Adrenal gland (tissue), 12 donors: Measurements from ENCODE around the gene SKOR1. TPM values are rescaled to one million over a fixed set of nuclear protein-coding genes. Genes with fewer than 3 reads are reported as not detected.

Experiments used
- DNase-seq, 7 donors: peaks; one replicate each; pipeline ENCODE4 v3.0.0-alpha.2; 2019 to 2020
- H3K27ac ChIP-seq, 5 donors: fragments of 200-600 bp; sonication (generic) in 4 of 5; 1 replicate in 3 of 5; 2 replicates in 2 of 5; pipeline versions ENCODE4 v1.5.1 to v1.8.0; 2016 to 2020; ENCODE audit warnings: mild to moderate bottlenecking in 1 of 5
- H3K27me3 ChIP-seq: fragments of 200-600 bp; 2 replicates; pipeline ENCODE4 v1.8.0; 2021
- H3K36me3 ChIP-seq, 2 donors: fragments of 200-600 bp; replicated peaks in 1 of 2; 1 replicate in 1 of 2; 2 replicates in 1 of 2; pipeline versions ENCODE4 v1.5.1 to v1.8.0; 2018 to 2022
- H3K4me1 ChIP-seq, 2 donors: fragments of 200-600 bp; replicated peaks in 1 of 2; 1 replicate in 1 of 2; 2 replicates in 1 of 2; pipeline versions ENCODE4 v1.5.1 to v1.8.0; 2018 to 2021
- H3K4me3 ChIP-seq, 4 donors: fragments of 200-600 bp; sonication (generic) in 3 of 4; one replicate each; pipeline ENCODE4 v1.5.1; 2016 to 2018
- H3K9me3 ChIP-seq, 3 donors: fragments of 200-600 bp; sonication (generic) in 1 of 3; replicated peaks in 1 of 3; 1 replicate in 2 of 3; 2 replicates in 1 of 3; pipeline versions ENCODE4 v1.5.1 to v1.8.0; 2016 to 2021
- POLR2A ChIP-seq, 2 donors: fragments of 450-650 bp; IDR thresholded peaks; one replicate each; pipeline ENCODE4 v1.6.1; 2017; ENCODE audit warnings: antibody characterized with exemption in 2 of 2, mild to moderate bottlenecking in 2 of 2, moderate library complexity in 1 of 2
- WGBS, 4 donors: extraction: QIAGEN DNeasy Blood & Tissue Kit in 2 of 4; methylation state at CpG; one replicate each; pipeline versions ENCODE4 v1.1.5 to v1.1.7; 2013 to 2017; 5-methylcytosine and 5-hydroxymethylcytosine counted together
- intact Hi-C, 2 donors: fragments of 100-400 bp; cut with DNase I; formaldehyde crosslinking; loops; one replicate each; pipeline versions ENCODE4 v1.14.1 to v1.15.0; 2022 to 2023
- polyA plus RNA-seq, 3 donors: library from polyadenylated mRNA; stranded (reverse); fragments of 200-250 nt in 2 of 3; fragments of 350-450 nt in 1 of 3; fragmentation: Illumina TruSeq in 1 of 3; extraction: RNeasy Lipid Tissue Mini Kit (QIAGEN cat#74804) in 1 of 3; gene quantifications; one replicate each; pipeline ENCODE4 v1.2.3, GENCODE V29; 2013 to 2014
- small RNA-seq, 2 donors: library from RNA; depleted of rRNA; stranded (forward); fragments of <200 nt; gene quantifications; one replicate each; pipeline ENCODE3, GENCODE V24; 2016
- total RNA-seq, 9 donors: library from RNA; depleted of rRNA in 4 of 9; stranded (reverse); fragments of >200 nt in 4 of 9; fragments of 120-200 nt in 1 of 9; fragmentation: NEBNext Ultra II Directional in 1 of 9; extraction: Animal tissue kit (Norgen Biotek cat#: 25700) in 1 of 9; gene quantifications; one replicate each; pipeline versions ENCODE4 v1.1.0 to v1.2.4, GENCODE V29; 2013 to 2023
- TF ChIP-seq, protein P1 (sequence below), 6 experiments: fragments of 450-650 bp in 4 of 6; fragments of 200-600 bp in 2 of 6; sonication (generic) in 1 of 6; IDR thresholded peaks; 1 replicate in 5 of 6; 2 replicates in 1 of 6; pipeline versions ENCODE4 v1.5.1 to v1.8.0; 2016 to 2021; ENCODE audit warnings: antibody characterized with exemption in 6 of 6, mild to moderate bottlenecking in 2 of 6, moderate library complexity in 1 of 6
- donor health status: healthy with polysubstance abuse.
- donor health status: Bipolar disorder and iron deficiency.
- donor health status: DM: yes; HTN: yes; CAD: no.
- donor health status: DM: no; HTN: no; CAD: no.
- donor health status: DM: no; HTN: no; CAD: no.
- donor health status: DM: yes; HTN: yes; CAD: no.

SKOR1 gene
- total and polyA plus RNA-seq, 12 donors = 0.17 to 1.3 (median 0.53) TPM; not detected in 1

DNA sequence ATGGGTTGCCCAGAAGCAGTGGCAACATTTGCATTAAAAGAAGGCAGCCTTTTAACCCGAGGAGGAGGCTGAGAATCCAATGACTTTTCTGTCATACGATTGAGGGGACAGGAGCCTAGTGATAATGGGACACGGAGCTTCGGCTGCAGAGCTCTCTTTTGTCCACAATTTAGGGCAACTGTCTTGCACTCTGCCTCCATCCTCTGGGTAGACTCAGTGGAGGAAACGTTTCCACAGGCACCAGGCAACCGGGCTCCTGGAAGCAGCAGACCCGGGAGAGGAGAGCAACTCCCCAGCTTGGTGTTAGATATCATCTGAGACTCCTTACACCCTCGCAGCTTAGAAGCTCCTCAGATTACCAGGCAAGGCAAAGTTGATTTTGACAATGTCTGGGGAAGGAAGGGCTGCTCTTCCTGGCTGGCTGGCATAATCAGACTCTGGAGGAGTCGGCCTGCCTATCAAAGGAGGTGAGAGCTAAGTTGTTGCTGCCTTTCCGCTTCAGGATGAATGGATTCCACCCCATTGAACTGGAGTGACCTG lies 58.0 kb downstream of the SKOR1 start:
- DNase-seq = no peak
- Histone ChIP-seq H3K27ac (peak overlapping the region in 1 of 5 donors; percentile 82), H3K4me3 (no peak overlapping the region), H3K9me3 (no peaks in the 10 kb centered on the region), H3K4me1 (peaks cover 9 to 20% of the 10 kb centered on the region in 2 donors), H3K36me3 (no peaks in the 10 kb centered on the region), H3K27me3 (no peaks in the 10 kb centered on the region)
- intact Hi-C loops = no loop called here
- no peak for TF ChIP-seq POLR2A (IDR thresholded peaks at IDR 0.05)
- TF ChIP-seq, protein P1, sequence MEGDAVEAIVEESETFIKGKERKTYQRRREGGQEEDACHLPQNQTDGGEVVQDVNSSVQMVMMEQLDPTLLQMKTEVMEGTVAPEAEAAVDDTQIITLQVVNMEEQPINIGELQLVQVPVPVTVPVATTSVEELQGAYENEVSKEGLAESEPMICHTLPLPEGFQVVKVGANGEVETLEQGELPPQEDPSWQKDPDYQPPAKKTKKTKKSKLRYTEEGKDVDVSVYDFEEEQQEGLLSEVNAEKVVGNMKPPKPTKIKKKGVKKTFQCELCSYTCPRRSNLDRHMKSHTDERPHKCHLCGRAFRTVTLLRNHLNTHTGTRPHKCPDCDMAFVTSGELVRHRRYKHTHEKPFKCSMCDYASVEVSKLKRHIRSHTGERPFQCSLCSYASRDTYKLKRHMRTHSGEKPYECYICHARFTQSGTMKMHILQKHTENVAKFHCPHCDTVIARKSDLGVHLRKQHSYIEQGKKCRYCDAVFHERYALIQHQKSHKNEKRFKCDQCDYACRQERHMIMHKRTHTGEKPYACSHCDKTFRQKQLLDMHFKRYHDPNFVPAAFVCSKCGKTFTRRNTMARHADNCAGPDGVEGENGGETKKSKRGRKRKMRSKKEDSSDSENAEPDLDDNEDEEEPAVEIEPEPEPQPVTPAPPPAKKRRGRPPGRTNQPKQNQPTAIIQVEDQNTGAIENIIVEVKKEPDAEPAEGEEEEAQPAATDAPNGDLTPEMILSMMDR (IDR thresholded peaks at IDR 0.05) = no peak
- WGBS, 4 donors = 64 to 82% (median 78%) methylated on average over 10 of the region's 10 CpGs

DNA sequence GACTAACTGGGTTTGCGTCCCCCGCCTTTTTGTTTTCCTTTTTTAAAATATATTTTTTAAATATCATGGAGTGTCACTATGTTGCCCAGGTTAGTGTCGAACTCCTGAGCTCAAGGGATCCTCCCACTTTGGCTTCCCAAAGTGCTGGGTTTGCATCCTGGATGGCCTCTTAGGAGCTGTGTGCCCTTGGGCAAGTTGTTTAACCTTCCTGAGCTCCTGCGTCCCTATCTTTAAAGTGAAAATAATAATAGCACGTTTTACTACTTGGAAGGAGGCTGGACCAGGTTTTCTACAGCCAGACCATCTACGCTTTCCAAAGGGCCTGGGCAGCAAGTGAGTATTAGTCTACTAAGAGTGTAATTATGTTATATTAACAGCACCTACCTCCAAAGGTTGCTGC lies 58.7 kb downstream of the SKOR1 start:
- TF ChIP-seq POLR2A (IDR thresholded peaks at IDR 0.05) = no peak
- TF ChIP-seq, protein P1 (IDR thresholded peaks at IDR 0.05) = no peak
- H3K4me3 ChIP-seq = peak overlapping the region in 1 of 4 donors; percentile 60
- H3K36me3 ChIP-seq = no peaks in the 10 kb centered on the region
- H3K4me1 ChIP-seq = peaks cover 9 to 20% of the 10 kb centered on the region in 2 donors
- no peaks in the 10 kb centered on the region for H3K9me3 ChIP-seq
- no peaks in the 10 kb centered on the region for H3K27me3 ChIP-seq
- 66 to 71% (median 70%) methylated on average over 6 of the region's 6 CpGs for WGBS, 4 donors
- H3K27ac ChIP-seq = peak overlapping the region in 4 of 5 donors; percentile 56 to 82 (median 67)
- intact Hi-C loops = no loop called here
- DNase-seq = no peak

Small RNAs within 50 kb of the gene (small RNA-seq; reads per million reads assigned to genes)
- 0 reads per million in 2 donors for gene RNU6-1

Other genes starting within 250 kb of the SKOR1 start
- not detected for gene RNU6-1, start 14.5 kb downstream of the SKOR1 start, total RNA-seq
- not detected for gene RNU6-1, start 14.5 kb downstream of the SKOR1 start, polyA plus RNA-seq
- 10 to 100 TPM; 23.3 to 60.0 (median 39.0) TPM for gene PIAS1, start 228.8 kb downstream of the SKOR1 start, total RNA-seq
- 10 to 100 TPM; 12.7 to 39.2 (median 32.9) TPM for gene PIAS1, start 228.8 kb downstream of the SKOR1 start, polyA plus RNA-seq